Skeletal muscle cell (primary cell): ENCODE results near the gene CUL4B.
A peak's percentile ranks its signal among the peaks of the same experiment; 100 is the strongest.
"Not testable (repeated sequence)": the region's sequence is repeated elsewhere in the genome, so short reads cannot be mapped to it uniquely, and the experiment has no call there.

ENCODE experiments used
- DNase-seq: peaks from one replicate; pipeline ENCODE4 v3.0.0-alpha.2; 2010; ENCODE audit warnings: low read depth
- H3K4me3 ChIP-seq: 2 replicates; pipeline ENCODE4 v1.5.1; 2011; ENCODE audit warnings: low read depth, mild to moderate bottlenecking, control low read depth, low read length, moderate library complexity

The CUL4B gene

DNA sequence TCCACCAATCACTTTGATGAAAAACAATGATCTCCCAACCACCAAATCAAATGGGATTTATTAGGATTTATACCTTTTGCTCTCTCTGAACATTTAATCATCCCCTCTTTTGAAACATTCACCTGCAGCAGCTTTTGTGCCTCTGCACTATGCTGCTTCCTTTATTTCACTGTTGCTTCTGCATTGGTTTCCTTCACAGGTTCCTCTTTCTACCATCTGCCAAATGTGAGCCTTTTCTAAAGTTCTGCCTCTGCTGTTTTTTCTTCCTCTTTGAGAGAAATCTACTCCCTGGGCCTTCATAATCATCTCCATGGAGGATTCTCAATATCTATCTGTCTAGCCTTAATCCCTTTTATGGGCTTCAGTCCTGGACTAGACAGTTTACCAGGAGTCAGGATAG is 24.7 kb downstream of the CUL4B start:
- no peak overlapping the region for H3K4me3 ChIP-seq
- DNase-seq, result no peak

DNA sequence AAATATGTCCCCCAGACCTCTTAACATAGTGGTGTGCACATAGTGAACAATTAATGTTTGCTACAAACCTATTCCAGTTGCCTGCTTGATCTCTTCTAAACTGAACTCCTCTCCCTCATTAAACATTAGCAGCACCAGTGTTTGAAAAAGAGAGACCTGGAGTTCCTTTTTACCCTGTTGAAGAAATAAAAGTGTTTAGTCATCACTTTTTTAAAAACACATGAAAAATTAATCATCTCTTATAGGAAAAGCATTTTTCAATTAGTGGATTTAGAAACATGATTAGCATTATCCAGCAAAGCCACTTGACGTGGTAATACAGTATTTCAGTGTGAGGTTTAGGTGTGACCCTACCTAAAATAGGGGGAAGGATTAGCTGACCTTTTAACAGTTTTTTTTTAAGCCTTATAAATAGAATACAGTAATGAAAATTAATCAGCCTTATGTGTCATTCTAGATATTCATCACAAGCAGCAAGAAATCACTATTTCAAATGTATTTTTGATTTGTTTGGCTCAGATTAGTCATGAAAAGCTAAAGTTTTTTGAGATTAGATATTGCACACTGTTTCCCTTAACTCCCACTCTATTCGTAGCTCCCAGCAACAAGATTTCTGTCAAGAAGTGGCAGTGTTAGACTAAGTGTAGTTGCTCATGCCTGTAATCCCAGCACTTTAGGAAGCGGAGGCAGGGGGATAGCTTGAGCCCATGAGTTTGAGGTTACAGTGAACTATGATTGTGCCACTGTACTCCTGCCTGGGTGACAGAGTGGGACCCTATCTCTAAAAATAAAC is 26.2 kb downstream of the CUL4B start:
- H3K4me3 ChIP-seq, result no peak overlapping the region
- DNase-seq, result no peak

DNA sequence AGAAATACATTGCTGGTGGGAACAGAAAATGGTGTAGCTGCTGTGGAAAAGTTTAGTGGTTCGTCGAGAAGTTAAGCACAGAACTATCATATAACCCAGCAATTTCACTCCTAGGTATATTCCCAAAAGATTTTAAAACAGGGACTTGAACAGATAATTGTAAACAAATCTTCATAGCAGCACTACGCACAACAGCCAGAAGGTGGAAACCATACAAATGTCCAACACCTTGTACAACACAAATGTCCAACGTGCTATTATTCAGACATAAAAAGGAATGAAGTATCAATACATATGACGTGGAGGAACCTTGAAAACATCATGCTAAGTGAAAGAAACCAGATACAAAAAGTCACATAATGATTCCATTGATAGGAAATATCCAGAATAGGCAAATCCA is 37.9 kb downstream of the CUL4B start:
- no peak overlapping the region for H3K4me3 ChIP-seq
- DNase-seq, result no peak

DNA sequence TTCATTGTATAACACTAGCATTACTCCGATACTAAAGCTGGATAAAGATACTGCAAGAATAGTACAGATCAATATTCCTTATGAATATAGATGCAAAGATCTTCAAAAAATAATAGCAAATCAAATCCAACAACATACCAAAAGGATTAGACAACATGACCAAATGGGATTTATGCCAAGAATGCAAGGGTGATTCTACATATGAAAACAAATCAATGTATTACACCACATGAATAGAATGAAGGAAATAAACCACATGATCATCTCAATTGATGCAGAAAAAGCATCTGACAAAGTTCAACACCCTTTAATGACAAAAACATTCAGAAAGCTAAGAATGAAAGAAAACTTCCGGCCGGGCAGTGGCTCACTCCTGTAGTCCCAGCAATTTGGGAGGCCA is 42.8 kb downstream of the CUL4B start:
- no peak overlapping the region for H3K4me3 ChIP-seq
- DNase-seq, result peak; percentile 37

DNA sequence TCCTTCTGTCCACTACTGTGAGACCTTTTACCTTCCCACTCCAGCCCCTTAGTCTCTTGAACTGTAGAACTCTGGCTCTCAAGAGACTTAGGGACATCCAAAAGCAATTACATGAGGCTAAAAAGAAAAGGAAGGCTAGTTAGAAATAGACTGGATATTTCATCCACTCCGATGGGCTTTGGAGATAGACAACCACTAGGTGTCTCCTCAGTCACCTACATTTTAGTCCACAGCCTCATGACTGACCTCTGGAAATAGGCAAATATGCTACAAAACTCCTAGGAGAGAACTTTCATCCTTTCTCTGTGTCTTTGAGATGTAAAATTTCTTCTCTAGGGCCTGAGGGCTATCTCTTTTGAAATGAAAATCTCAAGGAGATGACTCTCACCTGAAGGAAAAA is 46.5 kb downstream of the CUL4B start:
- no peak for DNase-seq
- H3K4me3 ChIP-seq, result no peak overlapping the region

DNA sequence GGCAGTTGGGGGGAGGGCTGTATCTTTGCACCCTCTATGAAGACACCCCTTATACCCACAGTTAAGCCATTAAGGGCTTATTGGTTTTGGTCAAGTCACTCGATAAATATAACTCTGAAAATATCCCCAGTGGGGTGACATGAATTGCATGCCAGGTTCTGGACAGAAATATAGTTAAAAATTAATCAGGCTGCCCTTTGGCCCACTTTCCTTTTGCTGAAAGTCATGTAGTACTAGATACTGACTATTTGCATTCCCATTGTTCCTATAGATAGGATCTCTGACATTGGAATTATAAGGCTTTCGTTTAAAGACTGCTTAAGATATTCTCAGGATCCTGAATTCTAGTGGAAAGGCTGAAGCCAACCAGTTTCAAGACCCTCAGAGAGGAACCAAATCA is 48.1 kb downstream of the CUL4B start:
- DNase-seq, result no peak
- H3K4me3 ChIP-seq, result no peak overlapping the region

GRCh38 chrX:120512222-120512621 is 48.5 kb downstream of the CUL4B start:
- no peak for DNase-seq
- H3K4me3 ChIP-seq, result no peak overlapping the region

- H3K4me3 ChIP-seq, result no peak overlapping the region
- no peak for DNase-seq
These were observed 56.2 kb downstream of the CUL4B start for GRCh38 chrX:120504569-120504968.

DNA sequence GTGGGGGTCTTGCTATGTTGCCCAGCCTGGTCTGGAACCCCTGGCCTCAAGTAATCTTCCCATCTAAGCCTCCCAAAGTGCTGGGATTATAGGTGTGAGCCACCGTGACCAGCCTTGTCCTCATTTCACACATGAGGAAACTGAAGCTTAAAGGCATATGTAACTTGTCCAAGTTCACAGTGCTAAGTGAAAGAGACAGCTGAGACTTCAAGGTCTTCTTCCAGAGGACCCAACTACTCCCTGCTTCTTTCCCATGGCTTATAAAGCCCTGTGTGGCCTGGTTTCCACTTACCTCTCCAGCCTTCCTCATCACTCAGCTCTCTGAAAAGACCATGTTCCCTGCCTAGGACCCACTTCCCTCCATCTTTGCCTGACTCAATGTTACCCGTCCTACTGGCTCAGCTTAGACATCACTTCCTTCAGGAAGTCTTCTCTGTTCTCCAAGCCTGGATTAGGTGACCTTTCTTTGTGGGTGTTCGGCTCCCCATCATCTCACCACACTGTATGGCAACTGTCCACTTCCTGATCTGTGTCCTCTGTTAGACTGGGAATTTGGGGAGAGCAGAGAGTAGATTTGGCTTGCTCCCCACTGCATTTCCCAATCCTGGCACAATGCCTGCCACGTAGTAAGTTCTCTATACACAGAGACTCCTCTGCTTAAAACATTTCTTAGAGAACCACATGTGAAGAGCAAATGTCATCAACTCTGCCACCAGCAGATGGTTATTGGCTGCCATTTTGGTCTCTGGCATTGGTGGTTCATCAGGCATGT is 61.3 kb downstream of the CUL4B start:
- H3K4me3 ChIP-seq, result no peak overlapping the region
- DNase-seq, result no peak

GRCh38 chrX:120490119-120490518 is 70.6 kb downstream of the CUL4B start:
- DNase-seq, result not testable (repeated sequence)

DNA sequence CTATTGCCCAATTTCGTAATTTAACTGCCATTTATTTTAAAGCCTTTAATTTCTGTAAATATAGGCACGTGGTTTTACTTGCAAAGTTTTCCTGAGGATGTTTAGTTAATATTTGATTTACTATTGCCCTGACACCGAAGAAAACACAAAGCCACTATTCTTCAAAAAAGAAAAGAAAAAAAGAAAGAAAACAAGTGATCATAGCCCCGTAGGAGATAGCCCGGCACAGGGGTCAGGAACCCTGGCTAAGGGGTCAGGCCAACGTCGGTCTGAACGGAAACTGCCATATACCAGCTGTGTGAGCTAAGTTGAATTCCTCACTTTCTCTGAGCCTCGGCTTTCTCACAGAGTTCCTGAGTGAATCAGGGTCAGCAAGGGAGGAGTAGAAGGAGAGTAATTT is 74.0 kb downstream of the CUL4B start:
- H3K4me3 ChIP-seq, result no peak overlapping the region
- no peak for DNase-seq

More at GRCh38 chrX:120490119-120490518, 70.6 kb downstream of the CUL4B start:
- H3K4me3 ChIP-seq, result not testable (repeated sequence)

- DNase-seq, result peak; percentile 39
- H3K4me3 ChIP-seq, result peak overlapping the region; percentile 39
These were observed 74.9 kb downstream of the CUL4B start for GRCh38 chrX:120485638-120486520.

- DNase-seq, result no peak
- peak overlapping the region; percentile 39 for H3K4me3 ChIP-seq
These were observed 75.5 kb downstream of the CUL4B start for GRCh38 chrX:120485315-120485637.

DNA sequence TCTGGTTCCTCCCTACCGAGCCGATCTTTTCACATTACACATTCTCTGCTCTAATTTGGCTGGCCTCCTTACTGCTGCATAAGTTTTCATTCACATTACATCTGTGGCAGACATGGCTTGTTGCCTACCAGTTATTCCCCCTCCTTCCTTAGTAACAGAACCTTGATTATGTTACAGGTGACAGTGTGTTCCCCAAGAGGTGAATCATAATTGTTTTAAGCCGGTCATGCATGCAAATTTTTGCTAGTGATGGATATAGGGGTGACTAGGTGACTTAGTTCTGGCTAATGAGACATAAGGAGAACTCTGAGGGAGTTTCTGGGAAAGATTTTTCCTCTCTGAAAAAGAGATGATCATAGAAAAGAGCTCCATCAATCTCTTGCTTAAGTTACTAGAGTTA is 83.3 kb downstream of the CUL4B start:
- DNase-seq, result no peak
- no peak overlapping the region for H3K4me3 ChIP-seq

GRCh38 chrX:120476714-120477113 is 84.0 kb downstream of the CUL4B start:
- DNase-seq, result no peak
- H3K4me3 ChIP-seq, result no peak overlapping the region

DNA sequence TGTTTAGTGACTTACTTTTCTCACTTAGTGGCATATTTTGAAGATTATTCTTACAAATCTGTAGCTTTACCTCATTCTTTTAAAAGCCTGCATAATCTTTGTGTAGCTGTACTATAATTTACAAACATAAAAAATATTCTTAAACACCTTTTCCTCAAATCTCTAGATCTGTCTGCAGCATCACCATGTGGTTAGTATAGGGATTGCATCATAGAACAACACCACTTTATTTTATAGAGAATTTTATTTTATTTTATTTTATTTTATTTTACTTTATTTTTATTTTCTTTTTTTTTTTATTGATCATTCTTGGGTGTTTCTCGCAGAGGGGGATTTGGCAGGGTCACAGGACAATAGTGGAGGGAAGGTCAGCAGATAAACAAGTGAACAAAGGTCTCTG is 85.3 kb downstream of the CUL4B start:
- H3K4me3 ChIP-seq, DNase-seq: not testable (repeated sequence)
